GM21825 (cell line): ENCODE measurements around the gene KCNAB3.

ENCODE experiments used
- ATAC-seq: cut with Tn5 transposase; IDR thresholded peaks from one replicate; pipeline ENCODE4 v1.9.1; 2021; ENCODE audit warnings: mild to moderate bottlenecking, moderate library complexity; ENCODE audit not compliant: unreplicated experiment

Gene KCNAB3

DNA sequence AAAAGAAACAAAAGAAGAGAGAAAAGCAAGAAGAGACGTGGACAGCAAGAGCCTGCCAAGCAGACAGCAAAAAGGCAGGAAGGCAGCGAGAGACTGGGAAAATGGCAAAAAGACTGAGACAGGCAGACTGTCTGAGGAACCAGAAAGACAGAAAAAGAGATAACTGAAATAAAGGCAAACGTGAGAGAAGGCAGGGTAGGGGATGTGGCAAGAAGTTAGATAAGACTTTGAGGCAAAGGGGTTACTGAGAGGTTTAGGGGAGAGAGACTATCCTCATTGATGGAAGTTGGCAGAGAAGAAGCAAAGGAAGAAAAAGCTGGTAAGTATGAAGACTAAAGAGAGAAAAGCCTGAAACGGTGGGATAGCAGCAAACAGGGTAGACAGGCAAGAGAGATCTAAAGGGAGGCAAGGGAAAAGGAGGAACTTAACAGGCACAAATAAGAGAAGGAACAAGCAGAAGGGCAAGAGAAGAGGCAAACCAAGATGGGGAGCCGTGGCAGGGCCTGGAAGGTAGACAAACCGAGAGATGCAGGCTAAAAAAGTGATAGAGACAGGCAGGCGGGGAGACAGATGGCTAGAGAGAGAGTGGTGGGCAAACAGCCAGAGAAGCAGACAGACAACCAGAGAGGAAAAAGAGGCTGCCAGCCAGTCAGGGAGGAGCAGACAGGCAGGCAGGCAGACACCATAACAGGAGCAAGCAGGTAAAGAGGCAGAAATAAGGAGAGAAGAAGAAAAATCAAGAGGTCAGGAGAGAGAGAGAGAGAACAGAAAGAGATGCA, 48.2 kb downstream of the KCNAB3 start:
- ATAC-seq, result no peak

DNA sequence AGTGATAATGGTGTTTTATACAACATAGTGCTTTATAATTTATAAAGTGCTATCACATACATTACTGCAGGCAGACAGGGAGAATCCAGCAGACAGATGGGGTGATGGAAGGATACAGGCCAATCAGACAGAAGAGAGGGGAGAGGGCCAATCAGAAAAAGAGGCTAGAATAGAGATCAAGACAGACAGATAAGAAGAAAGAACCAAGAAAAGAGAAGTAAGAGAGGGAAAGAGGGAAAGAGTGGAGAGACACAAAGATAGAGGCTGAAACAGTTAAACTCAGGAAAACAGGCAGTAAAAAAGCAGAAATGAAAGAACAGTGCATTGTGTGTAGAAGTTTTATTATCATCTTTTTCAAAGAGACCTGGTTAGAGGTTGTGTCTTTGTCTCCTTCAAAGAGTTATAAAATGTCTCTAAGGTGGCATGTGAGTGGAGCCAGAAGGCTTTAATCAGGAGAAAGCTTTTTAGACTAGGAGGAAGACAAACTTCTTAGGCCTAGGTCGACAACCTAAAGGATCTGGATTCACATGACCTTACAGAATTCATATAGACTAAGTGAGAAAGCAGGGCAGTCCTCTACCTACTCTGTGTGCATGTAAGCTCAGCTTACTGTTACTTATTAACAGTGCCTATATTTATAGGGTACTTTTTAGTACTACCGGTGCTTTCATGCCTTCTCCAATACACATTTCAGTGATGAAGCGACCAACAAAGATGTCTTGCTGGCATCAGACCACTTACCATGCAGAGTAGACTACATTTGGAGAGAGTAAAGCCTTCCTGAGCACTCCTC, 49.4 kb downstream of the KCNAB3 start:
- ATAC-seq, result no peak

- no peak for ATAC-seq
These were observed 51.4 kb downstream of the KCNAB3 start for GRCh38 chr17:7878234-7878633.

DNA sequence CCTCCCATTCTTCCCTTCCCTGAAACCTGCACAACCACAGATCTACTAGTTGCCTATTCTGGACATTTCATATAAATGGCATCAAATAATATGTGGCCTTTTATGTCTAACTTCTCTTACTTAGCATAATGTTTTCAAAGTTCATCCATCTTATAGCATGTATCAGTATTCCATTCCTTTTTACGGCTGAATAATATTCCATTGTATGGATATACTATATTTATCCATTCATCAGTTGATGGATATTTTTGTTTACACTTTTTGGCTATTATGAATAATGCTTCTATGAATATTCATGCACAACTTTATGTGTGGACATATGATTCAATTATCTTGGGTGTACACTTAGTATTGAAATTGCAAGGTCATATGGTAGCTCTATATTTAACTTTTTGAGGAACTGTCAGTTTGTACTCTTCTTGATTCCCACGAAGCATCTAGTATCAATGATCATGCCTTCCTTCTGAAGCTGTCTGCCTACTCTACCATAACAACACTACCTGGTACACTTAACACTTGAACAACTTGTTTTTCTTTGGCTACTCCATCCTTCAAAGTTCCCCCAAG, 53.8 kb downstream of the KCNAB3 start:
- no peak for ATAC-seq

- no peak for ATAC-seq
These were observed 56.6 kb downstream of the KCNAB3 start for GRCh38 chr17:7873051-7873450.
